MM.1S (cell line): ENCODE results near the gene MTERF2.

Source experiments
- DNase-seq: peaks from one replicate; pipeline ENCODE4 v3.0.0-alpha.2; 2015
- H2AFZ ChIP-seq: fragments of 300-600 bp; sonication (generic); 2 replicates; pipeline ENCODE4 v1.6.0; 2016; ENCODE audit warnings: antibody characterized with exemption, low read length
- H3F3A ChIP-seq: fragments of 300-600 bp; sonication (generic); 2 replicates; pipeline ENCODE4 v1.6.1; 2016; ENCODE audit warnings: mild to moderate bottlenecking, antibody characterized with exemption, low read length, moderate library complexity, mixed read lengths; ENCODE audit not compliant: insufficient read depth
- H3K27ac ChIP-seq: fragments of 300-600 bp; sonication (generic); 2 replicates; pipeline ENCODE4 v1.5.1; 2016; ENCODE audit warnings: mild to moderate bottlenecking, low read length
- H3K27me3 ChIP-seq: fragments of 300-600 bp; sonication (generic); replicated peaks from 2 replicates; pipeline ENCODE4 v1.6.0; 2016; ENCODE audit warnings: low read length; ENCODE audit not compliant: insufficient read depth
- H3K36me3 ChIP-seq: fragments of 300-600 bp; sonication (generic); replicated peaks from 2 replicates; pipeline ENCODE4 v1.6.1; 2016; ENCODE audit warnings: mild to moderate bottlenecking, low read length, mixed read lengths; ENCODE audit not compliant: insufficient read depth
- H3K4me1 ChIP-seq: fragments of 300-600 bp; sonication (generic); 2 replicates; pipeline ENCODE4 v1.6.1; 2016; ENCODE audit warnings: low read length, mixed read lengths
- H3K4me2 ChIP-seq: fragments of 300-600 bp; sonication (generic); 2 replicates; pipeline ENCODE4 v1.6.0; 2016; ENCODE audit warnings: low read depth, low read length
- H3K4me3 ChIP-seq: fragments of 300-600 bp; sonication (generic); 2 replicates; pipeline ENCODE4 v1.5.1; 2016; ENCODE audit warnings: low read length, mixed read lengths
- H3K79me2 ChIP-seq: fragments of 300-600 bp; sonication (generic); 2 replicates; pipeline ENCODE4 v1.6.1; 2016; ENCODE audit warnings: mixed run types, low read length, mixed read lengths
- H3K9ac ChIP-seq: fragments of 300-600 bp; sonication (generic); 2 replicates; pipeline ENCODE4 v1.6.1; 2016; ENCODE audit warnings: low read length, mixed read lengths
- H3K9me2 ChIP-seq: fragments of 300-600 bp; sonication (generic); replicated peaks from 2 replicates; pipeline ENCODE4 v1.6.1; 2016; ENCODE audit warnings: mild to moderate bottlenecking, low read length, mixed read lengths; ENCODE audit not compliant: insufficient read depth
- H3K9me3 ChIP-seq: fragments of 300-600 bp; sonication (generic); replicated peaks from 2 replicates; pipeline ENCODE4 v1.6.1; 2016; ENCODE audit warnings: mild to moderate bottlenecking, low read length, mixed read lengths; ENCODE audit not compliant: insufficient read depth
- H4K20me1 ChIP-seq: fragments of 300-600 bp; sonication (generic); 2 replicates; pipeline ENCODE4 v1.6.1; 2016; ENCODE audit warnings: mild to moderate bottlenecking, low read length, moderate library complexity, mixed read lengths; ENCODE audit not compliant: insufficient read depth
- EZH2 ChIP-seq: fragments of 300-600 bp; sonication (generic); optimal IDR thresholded peaks from 2 replicates; pipeline ENCODE3; 2017; ENCODE audit warnings: low read depth, mild to moderate bottlenecking, antibody characterized with exemption, low read length, mixed read lengths
- EZH2phosphoT487 ChIP-seq: fragments of 300-600 bp; sonication (generic); IDR thresholded peaks from 2 replicates; pipeline ENCODE4 v1.6.1; 2018; ENCODE audit warnings: antibody characterized with exemption, low read length
- TF ChIP-seq, protein P1 (sequence below): fragments of 300-600 bp; sonication (generic); IDR thresholded peaks from 2 replicates; pipeline ENCODE4 v1.5.1; 2016; ENCODE audit warnings: antibody characterized with exemption, low read length, mixed read lengths

MTERF2 gene

DNA sequence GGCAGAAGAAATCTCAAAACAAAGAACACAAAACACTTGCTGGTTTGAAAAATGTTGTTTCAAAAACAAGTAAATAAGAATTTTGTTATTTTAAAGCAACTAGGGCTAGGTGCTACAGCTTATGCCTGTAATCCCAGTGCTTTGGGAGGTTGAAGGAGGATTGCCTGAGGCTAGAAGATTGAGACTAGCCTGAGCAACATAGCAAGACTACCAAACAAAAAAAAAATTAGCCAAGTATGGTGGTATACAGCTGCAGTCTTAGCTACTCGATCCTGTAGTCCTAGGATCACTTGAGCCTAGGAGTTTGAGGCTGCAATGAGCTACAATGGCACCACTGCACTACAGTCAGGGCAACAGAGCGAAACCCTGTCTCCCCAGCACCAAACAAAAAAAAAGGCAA, 32.6 kb upstream of the MTERF2 start:
- Histone ChIP-seq H3K4me2 (no peak overlapping the region), H3K27ac (no peak overlapping the region), H3K36me3 (no peaks in the 10 kb centered on the region), H4K20me1 (no peaks in the 10 kb centered on the region), H3K4me1 (no peaks in the 10 kb centered on the region), H3K27me3 (no peaks in the 10 kb centered on the region), H3F3A (no peaks in the 10 kb centered on the region), H3K9ac (no peak overlapping the region), H3K9me3 (no peaks in the 10 kb centered on the region), H3K9me2 (no peaks in the 10 kb centered on the region), H3K79me2 (no peaks in the 10 kb centered on the region), H3K4me3 (no peak overlapping the region), H2AFZ (no peak overlapping the region)
- no peak for DNase-seq
- TF ChIP-seq, protein P1, sequence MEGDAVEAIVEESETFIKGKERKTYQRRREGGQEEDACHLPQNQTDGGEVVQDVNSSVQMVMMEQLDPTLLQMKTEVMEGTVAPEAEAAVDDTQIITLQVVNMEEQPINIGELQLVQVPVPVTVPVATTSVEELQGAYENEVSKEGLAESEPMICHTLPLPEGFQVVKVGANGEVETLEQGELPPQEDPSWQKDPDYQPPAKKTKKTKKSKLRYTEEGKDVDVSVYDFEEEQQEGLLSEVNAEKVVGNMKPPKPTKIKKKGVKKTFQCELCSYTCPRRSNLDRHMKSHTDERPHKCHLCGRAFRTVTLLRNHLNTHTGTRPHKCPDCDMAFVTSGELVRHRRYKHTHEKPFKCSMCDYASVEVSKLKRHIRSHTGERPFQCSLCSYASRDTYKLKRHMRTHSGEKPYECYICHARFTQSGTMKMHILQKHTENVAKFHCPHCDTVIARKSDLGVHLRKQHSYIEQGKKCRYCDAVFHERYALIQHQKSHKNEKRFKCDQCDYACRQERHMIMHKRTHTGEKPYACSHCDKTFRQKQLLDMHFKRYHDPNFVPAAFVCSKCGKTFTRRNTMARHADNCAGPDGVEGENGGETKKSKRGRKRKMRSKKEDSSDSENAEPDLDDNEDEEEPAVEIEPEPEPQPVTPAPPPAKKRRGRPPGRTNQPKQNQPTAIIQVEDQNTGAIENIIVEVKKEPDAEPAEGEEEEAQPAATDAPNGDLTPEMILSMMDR, result no peak
- TF ChIP-seq EZH2 (no peak), EZH2phosphoT487 (no peak)

DNA sequence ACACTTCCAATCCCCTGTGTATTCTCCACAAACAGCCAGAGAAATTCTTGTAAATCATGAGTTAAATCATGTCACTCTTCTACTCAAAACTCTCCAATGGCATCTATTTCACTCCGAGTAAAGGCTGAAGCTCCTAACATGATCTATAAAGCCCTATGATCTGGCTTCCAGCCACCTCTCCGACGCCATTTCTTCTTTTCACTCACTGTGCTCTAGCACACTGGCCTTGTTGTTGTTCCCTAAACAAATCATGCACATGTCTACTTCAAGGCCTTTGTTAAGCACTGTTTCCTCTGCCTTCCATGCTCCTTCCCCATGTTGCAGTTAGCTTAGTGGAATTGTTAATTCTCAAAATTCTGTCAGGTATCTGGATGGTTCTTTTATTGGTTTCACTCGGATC, 30.1 kb upstream of the MTERF2 start:
- Histone ChIP-seq H3K27ac (no peak overlapping the region), H3K36me3 (no peaks in the 10 kb centered on the region), H3K27me3 (no peaks in the 10 kb centered on the region), H4K20me1 (no peaks in the 10 kb centered on the region), H3K4me2 (no peak overlapping the region), H3K9me2 (no peaks in the 10 kb centered on the region), H3K9ac (no peak overlapping the region), H3F3A (no peaks in the 10 kb centered on the region), H3K79me2 (no peaks in the 10 kb centered on the region), H3K4me3 (no peak overlapping the region), H3K4me1 (0 out of 2 replicates have a peak, but pooled peaks cover 3% of the 10 kb centered on the region), H3K9me3 (no peaks in the 10 kb centered on the region), H2AFZ (no peak overlapping the region)
- TF ChIP-seq EZH2phosphoT487 (no peak), EZH2 (no peak)
- TF ChIP-seq, protein P1, result no peak
- DNase-seq, result no peak

GRCh38 chr12:107014055-107014454, 27.1 kb upstream of the MTERF2 start:
- Histone ChIP-seq H3F3A (no peaks in the 10 kb centered on the region), H2AFZ (no peak overlapping the region), H3K4me3 (no peak overlapping the region), H3K9me3 (no peaks in the 10 kb centered on the region), H3K4me2 (no peak overlapping the region), H3K27ac (no peak overlapping the region), H3K4me1 (peaks cover 11% of the 10 kb centered on the region), H4K20me1 (no peaks in the 10 kb centered on the region), H3K27me3 (no peaks in the 10 kb centered on the region), H3K9ac (no peak overlapping the region), H3K79me2 (no peaks in the 10 kb centered on the region), H3K36me3 (no peaks in the 10 kb centered on the region), H3K9me2 (no peaks in the 10 kb centered on the region)
- TF ChIP-seq EZH2 (no peak), EZH2phosphoT487 (no peak)
- TF ChIP-seq, protein P1, result peak; percentile 47
- DNase-seq, result peak; percentile 52
